Upper lobe of left lung (tissue), 4 donors: ENCODE results near the gene FNDC11.

Experiments used
- CTCF ChIP-seq, 6 experiments: fragments of 450-650 bp in 4 of 6; fragments of 200-600 bp in 2 of 6; sonication (generic) in 2 of 6; IDR thresholded peaks; one replicate each; pipeline ENCODE4 v1.5.1; 2016 to 2019; ENCODE audit warnings: antibody characterized with exemption in 6 of 6
- EP300 ChIP-seq, 4 donors: sonication (generic); formaldehyde crosslinking; IDR thresholded peaks; one replicate each; pipeline ENCODE4 v1.5.1; 2017; ENCODE audit warnings: antibody characterized with exemption in 4 of 4, control low read depth in 2 of 4

GRCh38 chr20:63591786-63592355, 37.9 kb downstream of the FNDC11 start:
- no peak for TF ChIP-seq EP300 (IDR thresholded peaks at IDR 0.05)
- TF ChIP-seq CTCF (IDR thresholded peaks at IDR 0.05) = no peak
